H1 (cell line): ENCODE data around the gene ADGRL3.

Experiments used
- CBX5 ChIP-seq: fragments of 300-800, 300-1000 bp; sonication (generic); IDR thresholded peaks from 2 replicates; pipeline ENCODE4 v1.7.1; 2016; ENCODE audit warnings: antibody characterized with exemption, low read length, low read depth
- POLR2A ChIP-seq, 2 experiments: IDR thresholded peaks; 1 replicate in 1 of 2; 2 replicates in 1 of 2; pipeline ENCODE4 v1.6.1; 2011; ENCODE audit warnings: low read depth in 2 of 2, low read length in 2 of 2, mild to moderate bottlenecking in 2 of 2; ENCODE audit errors: control extremely low read depth in 1 of 2
- SUZ12 ChIP-seq: fragments of 200-600 bp; sonication (generic); IDR thresholded peaks from 2 replicates; pipeline ENCODE4 v1.6.1; 2012; ENCODE audit warnings: mild to moderate bottlenecking, inconsistent platforms, low read length, moderate library complexity, mixed read lengths
- TAF1 ChIP-seq: IDR thresholded peaks from 2 replicates; pipeline ENCODE4 v1.6.1; 2011; ENCODE audit warnings: mild to moderate bottlenecking, low read depth, low read length
- TAF7 ChIP-seq: optimal IDR thresholded peaks from 2 replicates; pipeline ENCODE3; 2011; ENCODE audit warnings: low read depth, mild to moderate bottlenecking, inconsistent platforms, low read length, moderate library complexity, borderline replicate concordance
- TCF12 ChIP-seq: IDR thresholded peaks from 2 replicates; pipeline ENCODE4 v1.6.1; 2011; ENCODE audit warnings: low read depth, mild to moderate bottlenecking, low read length
- TF ChIP-seq, protein P1 (sequence below), 3 experiments: IDR thresholded peaks; 1 replicate in 2 of 3; 2 replicates in 1 of 3; pipeline versions ENCODE4 v1.5.1 to v1.6.1; 2011; ENCODE audit warnings: low read length in 3 of 3, mild to moderate bottlenecking in 3 of 3, inconsistent platforms in 2 of 3, low read depth in 1 of 3, moderate library complexity in 1 of 3; ENCODE audit not compliant: insufficient read depth in 1 of 3; ENCODE audit errors: control extremely low read depth in 1 of 3
- TF ChIP-seq, protein P2 (sequence below): IDR thresholded peaks from 2 replicates; pipeline ENCODE4 v1.6.1; 2012; ENCODE audit warnings: inconsistent platforms

DNA sequence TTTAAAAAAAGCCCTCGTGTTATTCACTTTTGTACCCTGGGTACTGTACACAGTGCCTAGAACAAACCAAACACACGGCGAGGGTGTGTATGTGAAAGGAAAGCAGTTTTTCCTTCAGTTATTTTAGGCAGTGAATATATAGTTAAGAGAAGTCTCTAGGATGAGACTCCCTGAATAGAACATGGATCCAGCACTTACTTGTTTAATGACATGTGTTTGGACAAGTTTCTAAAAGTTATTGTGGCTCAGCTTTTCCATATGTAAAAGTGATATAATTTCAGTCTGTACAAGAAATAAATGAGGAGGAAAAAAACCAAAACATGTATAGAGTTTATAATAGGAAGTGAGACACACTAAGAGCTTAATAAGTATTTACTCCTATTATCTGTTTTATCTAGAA lies 273.2 kb downstream of the ADGRL3 start:
- TF ChIP-seq CBX5 (no peak), POLR2A (IDR thresholded peaks at IDR 0.05; ENCODE audit: control extremely low read depth in 1 of 2, low read depth in 2 of 2, low read length in 2 of 2) (no peak), TAF7 (no peak), SUZ12 (no peak), TAF1 (no peak), TCF12 (no peak)
- TF ChIP-seq, protein P1, sequence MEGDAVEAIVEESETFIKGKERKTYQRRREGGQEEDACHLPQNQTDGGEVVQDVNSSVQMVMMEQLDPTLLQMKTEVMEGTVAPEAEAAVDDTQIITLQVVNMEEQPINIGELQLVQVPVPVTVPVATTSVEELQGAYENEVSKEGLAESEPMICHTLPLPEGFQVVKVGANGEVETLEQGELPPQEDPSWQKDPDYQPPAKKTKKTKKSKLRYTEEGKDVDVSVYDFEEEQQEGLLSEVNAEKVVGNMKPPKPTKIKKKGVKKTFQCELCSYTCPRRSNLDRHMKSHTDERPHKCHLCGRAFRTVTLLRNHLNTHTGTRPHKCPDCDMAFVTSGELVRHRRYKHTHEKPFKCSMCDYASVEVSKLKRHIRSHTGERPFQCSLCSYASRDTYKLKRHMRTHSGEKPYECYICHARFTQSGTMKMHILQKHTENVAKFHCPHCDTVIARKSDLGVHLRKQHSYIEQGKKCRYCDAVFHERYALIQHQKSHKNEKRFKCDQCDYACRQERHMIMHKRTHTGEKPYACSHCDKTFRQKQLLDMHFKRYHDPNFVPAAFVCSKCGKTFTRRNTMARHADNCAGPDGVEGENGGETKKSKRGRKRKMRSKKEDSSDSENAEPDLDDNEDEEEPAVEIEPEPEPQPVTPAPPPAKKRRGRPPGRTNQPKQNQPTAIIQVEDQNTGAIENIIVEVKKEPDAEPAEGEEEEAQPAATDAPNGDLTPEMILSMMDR (IDR thresholded peaks at IDR 0.05; ENCODE audit: control extremely low read depth in 1 of 3, insufficient read depth in 1 of 3, low read depth in 1 of 3, low read length in 3 of 3): no peak
- TF ChIP-seq, protein P2, sequence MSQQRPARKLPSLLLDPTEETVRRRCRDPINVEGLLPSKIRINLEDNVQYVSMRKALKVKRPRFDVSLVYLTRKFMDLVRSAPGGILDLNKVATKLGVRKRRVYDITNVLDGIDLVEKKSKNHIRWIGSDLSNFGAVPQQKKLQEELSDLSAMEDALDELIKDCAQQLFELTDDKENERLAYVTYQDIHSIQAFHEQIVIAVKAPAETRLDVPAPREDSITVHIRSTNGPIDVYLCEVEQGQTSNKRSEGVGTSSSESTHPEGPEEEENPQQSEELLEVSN: no peak
